Upper lobe of left lung (tissue), 4 donors: ENCODE results near the gene PPP3CA.

Experiments
- CTCF ChIP-seq, 6 experiments: fragments of 450-650 bp in 4 of 6; fragments of 200-600 bp in 2 of 6; sonication (generic) in 2 of 6; IDR thresholded peaks; one replicate each; pipeline ENCODE4 v1.5.1; 2016 to 2019; ENCODE audit warnings: antibody characterized with exemption in 6 of 6
- POLR2A ChIP-seq, 4 donors: fragments of 450-650 bp; IDR thresholded peaks; one replicate each; pipeline ENCODE4 v1.5.1; 2016 to 2017; ENCODE audit warnings: antibody characterized with exemption in 4 of 4, mild to moderate bottlenecking in 2 of 4
- POLR2AphosphoS5 ChIP-seq, 2 donors: sonication (generic); formaldehyde crosslinking; IDR thresholded peaks; one replicate each; pipeline ENCODE4 v1.5.1; 2017; ENCODE audit warnings: antibody characterized with exemption in 2 of 2

DNA sequence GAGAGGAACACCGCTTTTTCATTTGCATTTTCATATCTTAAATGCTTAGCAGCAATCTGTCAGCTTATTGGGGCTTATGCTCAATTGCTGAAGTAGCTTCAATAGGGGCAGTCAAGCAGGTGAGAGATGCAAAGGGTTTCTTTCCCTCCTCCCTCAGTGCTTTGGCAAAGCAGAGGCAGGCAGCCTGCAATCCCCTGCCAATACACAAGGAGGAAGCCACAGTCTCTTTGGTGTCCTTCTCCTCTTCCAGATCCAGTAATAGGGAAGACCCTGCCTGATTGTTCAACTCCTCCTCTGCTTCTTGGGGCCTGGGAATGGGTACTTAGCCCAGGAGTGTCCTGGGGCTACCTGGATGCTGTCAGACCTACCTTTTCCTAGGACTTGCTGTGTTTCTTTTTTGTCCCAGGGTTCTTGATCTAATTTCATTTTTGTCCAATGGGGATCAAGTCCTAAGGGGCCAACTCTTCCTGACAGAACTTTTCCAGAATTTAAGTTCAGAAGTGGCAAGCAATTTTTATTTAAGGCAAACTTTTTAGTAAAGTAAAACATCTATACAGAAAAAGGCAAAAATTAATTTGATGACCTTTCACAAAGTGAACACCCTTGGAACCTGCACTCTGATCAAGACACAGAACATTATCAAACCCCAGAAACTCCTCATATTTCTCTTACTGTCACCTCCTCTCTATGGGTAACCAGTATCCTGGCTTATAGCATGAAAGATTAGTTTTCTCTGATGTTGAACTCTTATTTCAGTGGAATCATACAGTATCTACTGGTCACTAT lies 260.3 kb downstream of the PPP3CA start:
- TF ChIP-seq CTCF (IDR thresholded peaks at IDR 0.05) (no peak), POLR2A (IDR thresholded peaks at IDR 0.05) (no peak), POLR2AphosphoS5 (IDR thresholded peaks at IDR 0.05) (no peak)
